HG02981 (cell line): ENCODE data around the gene C9orf78.
A peak's percentile ranks its signal among the peaks of the same experiment; 100 is the strongest.
"Not testable (repeated sequence)": the region's sequence is repeated elsewhere in the genome, so short reads cannot be mapped to it uniquely, and the experiment has no call there.

Source experiments
- ATAC-seq: cut with Tn5 transposase; IDR thresholded peaks from one replicate; pipeline ENCODE4 v1.9.1; 2021; ENCODE audit warnings: mild to moderate bottlenecking, moderate library complexity; ENCODE audit not compliant: unreplicated experiment

Gene C9orf78

GRCh38 chr9:129813661-129814060 lies 21.4 kb downstream of the C9orf78 start:
- no peak for ATAC-seq

DNA sequence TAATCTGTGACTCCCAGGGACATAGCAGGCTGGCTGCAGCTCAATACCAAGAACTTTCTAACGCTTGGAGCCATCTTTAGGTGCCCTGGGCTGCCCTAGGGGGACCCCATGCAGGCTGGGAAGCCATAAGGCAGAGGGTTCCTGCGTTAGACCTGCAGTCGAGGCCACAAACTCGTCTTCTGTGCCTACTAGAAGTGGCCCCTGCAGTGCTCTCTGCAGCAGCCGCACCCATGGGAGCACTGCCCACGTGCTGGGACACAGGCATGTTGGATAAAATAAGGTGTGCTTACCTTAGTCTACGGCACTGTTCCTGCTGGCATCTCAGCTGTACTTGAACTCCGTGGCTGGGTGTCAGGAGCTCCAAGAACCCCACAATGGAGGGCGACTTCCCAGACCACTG lies 22.7 kb downstream of the C9orf78 start:
- ATAC-seq: no peak

- no peak for ATAC-seq
Measured at GRCh38 chr9:129811967-129812363, 23.1 kb downstream of the C9orf78 start.

- ATAC-seq: no peak
Measured at GRCh38 chr9:129810788-129811187, 24.3 kb downstream of the C9orf78 start.

GRCh38 chr9:129810116-129810515 lies 25.0 kb downstream of the C9orf78 start:
- no peak for ATAC-seq

GRCh38 chr9:129809346-129809745 lies 25.7 kb downstream of the C9orf78 start:
- ATAC-seq: no peak

DNA sequence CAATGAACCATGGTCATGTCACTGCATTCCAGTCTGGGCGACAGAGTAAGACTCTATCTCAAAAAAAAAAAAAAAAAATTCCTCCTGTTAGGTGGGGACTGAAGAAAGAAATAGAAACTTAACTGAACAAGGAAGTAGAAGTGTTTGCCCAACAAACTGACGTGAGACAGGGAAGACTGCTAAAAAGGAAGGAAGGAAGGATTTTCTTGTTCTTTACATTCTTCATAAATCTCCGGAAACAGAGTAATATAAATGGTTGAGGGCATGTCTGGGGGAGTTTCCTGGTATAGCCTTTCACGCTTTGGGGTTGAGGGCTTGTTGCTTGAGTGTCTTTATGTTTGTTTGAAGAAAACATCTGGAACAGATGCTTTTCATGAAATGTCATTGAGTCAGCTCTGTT lies 29.0 kb downstream of the C9orf78 start:
- no peak for ATAC-seq

DNA sequence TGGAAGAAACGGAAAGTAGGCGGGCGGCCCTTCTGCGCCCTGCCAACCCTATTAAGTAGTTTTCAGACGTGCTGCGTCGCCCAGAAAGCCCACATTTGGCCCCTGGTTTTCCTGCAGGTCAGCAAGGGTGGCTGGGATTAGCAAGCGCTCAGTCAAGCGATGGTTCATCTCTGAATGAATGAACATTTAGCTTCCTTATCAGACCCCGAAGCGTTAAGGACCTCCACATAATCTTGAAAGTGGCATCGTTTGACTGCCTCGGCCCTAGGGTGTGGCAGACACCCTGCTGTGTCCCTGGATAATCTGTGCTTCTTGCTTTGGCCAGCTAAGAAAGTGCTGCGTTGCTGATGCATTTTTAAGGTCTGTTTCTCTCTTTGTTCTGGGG lies 31.4 kb downstream of the C9orf78 start:
- ATAC-seq: no peak

DNA sequence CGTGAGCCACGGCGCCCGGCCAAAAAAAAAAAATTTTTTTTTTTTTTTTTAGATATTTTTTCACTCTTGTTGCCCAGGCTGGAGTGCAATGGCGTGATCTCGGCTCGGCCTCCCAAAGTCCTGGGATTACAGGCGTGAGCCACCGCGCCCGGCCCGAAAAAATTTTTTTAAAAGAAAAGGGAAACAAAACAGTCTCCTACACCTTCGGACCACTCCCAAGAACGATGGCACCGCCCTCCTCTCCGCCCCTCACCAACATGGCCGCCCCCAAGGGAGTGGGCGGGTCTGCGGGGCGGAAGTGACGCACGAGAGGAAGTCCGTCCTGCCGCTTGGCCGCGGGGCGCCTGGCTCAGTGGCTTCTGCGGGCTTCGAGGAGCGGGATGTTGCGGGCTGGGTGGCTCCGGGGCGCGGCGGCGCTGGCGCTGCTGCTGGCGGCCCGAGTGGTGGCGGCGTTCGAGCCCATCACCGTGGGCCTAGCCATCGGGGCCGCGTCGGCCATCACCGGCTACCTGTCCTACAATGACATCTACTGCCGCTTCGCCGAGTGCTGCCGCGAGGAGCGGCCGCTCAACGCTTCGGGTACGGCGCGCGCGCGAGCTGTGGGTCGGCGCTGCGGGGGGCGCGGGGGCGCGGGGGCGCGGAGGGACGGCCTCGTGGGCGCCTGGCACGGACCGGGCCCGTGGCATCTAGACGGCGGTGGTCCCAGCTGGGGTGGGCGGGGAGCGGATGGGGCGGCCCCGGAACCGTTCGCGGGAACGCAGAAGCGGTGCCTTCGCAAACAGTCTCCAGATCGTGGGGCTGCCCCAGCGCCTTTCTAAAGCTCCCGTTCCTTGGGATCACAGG lies 32.0 kb downstream of the C9orf78 start, which contains the start of gene TOR1B:
Gene TOR1B (plus strand): TSS at position 352 of the 843 bp plus-strand sequence. CDS start 29 bp downstream, at position 381.
- peak; percentile 93 for ATAC-seq

GRCh38 chr9:129801504-129801903 lies 33.6 kb downstream of the C9orf78 start:
- ATAC-seq: no peak

- no peak for ATAC-seq
Measured at GRCh38 chr9:129798973-129799372, 36.1 kb downstream of the C9orf78 start.

DNA sequence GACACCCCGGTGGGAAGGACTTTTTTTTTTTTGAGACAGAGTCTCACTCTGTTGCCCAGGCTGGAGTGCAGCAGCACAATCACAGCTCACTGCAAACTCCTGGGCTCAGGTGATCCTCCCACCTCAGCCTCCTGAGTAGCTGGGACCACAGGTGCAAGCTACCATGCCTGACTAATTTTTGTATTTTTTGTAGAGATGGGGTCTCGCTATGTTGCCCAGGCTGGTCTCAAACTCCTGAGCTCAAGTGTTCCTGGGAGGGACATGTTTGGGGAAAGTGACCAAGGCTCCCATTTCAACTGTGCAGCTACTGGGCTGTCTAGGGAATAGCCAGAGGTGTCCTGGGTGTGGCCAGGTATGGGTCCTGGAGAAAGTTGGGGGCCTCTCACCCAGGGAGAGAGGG lies 39.0 kb downstream of the C9orf78 start:
- not testable (repeated sequence) for ATAC-seq

- ATAC-seq: no peak
Measured at GRCh38 chr9:129794549-129794948, 40.5 kb downstream of the C9orf78 start.

DNA sequence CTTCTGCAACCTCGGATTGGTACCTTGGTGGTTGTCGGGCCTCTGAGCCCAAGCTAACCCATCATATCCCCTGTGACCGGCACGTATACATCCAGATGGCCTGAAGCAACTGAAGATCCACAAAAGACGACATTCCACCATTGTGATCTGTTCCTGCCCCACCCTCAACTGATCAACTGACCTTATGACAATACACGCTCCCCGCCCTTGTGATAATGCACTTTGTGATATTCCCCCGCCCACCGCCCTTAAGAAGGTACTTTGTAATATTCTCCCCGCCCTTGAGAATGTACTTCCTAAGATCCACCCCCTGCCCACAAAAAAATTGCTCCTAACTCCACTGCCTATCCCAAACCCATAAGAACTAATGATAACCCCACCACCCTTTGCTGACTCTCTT lies 48.6 kb downstream of the C9orf78 start:
- no peak for ATAC-seq

GRCh38 chr9:129785866-129786265 lies 49.2 kb downstream of the C9orf78 start:
- no peak for ATAC-seq

GRCh38 chr9:129784970-129785369 lies 50.1 kb downstream of the C9orf78 start:
- ATAC-seq: not testable (repeated sequence)

DNA sequence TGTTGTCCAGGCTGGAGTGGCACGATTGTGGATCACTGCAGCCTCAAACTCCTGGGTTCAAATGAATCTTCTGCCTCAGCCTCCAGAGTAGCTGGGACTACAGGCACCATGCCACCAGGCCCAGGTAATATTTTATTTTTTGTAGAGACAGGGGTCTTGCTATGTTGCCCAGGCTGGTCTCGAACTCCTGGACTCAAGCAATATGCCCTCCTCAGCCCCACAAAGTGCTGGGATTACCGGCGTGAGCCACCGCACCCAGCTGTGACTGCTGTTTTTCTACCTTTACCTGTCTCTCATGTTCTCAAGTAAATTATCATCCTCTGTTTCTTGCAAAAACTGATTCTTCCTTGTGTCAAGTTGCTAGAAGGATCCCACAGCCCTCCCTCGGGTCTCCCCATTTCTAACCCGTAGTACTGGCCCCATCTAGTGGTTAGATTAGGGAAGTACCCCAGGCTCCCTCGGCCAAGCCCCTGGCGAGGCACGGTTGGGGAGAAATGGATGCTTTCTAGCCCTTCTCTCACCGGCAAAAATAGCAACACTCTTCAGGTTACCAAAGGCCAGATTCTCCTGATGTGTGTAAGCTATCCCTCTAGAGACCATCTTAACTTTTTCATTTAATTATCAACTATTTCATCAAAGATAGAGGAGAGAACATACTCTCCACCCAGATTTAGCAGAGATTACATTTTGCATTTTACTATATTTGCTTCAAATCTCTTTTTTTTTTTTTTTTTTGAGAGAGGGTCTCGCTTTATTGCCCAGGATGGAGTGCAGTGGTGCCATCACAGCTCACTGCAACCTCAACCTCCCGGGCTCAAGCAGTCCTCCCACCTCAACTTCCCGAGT lies 51.3 kb downstream of the C9orf78 start:
- no peak for ATAC-seq

GRCh38 chr9:129781981-129782380 lies 53.1 kb downstream of the C9orf78 start:
- no peak for ATAC-seq

DNA sequence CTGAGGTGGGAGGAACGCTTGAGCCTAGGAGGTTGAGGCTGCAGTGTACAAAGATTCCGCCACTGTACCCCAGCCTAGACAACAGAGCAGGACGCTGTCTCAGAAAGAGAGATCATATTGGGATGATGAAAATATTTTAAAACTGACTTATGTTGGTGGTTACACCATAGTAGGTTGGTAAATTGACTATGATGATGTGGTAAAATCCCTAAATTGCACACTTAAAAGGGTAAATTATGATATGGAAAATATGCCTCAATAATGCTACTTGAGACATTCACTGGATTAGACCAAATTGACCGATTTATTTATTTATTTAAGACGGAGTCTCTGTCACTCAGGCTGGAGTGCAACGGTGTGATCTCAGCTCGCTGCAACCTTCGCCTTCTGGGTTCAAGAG lies 53.9 kb downstream of the C9orf78 start:
- no peak for ATAC-seq

DNA sequence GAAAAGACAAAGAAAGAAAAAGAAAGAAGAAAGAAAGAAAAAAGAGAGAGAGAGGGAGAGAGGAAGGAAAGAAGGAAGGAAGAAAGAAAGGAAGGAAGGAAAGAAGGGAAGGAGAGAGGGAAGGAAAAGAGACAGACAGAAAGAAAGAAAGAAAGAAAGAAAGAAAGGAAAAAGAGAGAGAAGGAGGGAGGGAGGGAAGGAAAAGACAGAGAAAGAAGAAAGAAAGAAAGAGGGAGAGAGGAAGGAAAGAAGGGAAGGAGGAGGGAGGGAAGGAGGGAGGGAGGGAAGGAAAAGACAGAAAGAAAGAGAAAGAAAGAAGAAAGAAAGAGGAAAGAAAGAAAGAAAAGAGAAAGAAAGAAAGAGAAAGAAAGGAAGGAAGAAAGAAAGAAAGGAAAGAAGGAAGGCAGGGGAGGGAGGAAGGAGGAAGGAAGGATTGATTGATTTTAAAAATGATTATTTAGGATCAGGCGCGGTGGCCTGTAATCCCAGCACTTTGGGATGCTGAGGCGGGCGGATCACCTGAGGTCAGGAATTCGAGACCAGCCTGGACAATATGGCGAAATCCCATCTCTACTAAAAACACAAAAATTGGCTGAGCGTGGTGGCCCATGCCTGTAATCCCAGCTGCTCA lies 55.4 kb downstream of the C9orf78 start:
- ATAC-seq: no peak

DNA sequence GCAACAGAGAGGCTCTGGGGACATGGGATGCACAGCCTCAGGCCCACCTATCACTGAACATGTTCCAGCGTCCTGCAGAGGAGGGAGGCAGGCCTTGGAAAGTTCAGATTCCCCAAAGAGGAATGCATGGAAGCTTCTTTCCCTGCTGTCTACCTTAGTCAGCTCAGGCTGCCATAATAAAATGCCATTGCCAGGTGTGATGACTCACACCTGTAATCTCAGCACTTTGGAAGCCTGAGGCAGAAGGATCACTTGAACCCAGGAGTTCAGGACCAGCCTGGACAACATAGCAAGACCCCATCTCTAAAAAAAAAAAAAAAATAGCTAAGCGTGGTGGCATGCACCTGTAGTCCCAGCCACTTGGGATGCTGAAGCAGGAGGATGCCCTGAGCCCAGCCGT lies 56.6 kb downstream of the C9orf78 start:
- no peak for ATAC-seq

DNA sequence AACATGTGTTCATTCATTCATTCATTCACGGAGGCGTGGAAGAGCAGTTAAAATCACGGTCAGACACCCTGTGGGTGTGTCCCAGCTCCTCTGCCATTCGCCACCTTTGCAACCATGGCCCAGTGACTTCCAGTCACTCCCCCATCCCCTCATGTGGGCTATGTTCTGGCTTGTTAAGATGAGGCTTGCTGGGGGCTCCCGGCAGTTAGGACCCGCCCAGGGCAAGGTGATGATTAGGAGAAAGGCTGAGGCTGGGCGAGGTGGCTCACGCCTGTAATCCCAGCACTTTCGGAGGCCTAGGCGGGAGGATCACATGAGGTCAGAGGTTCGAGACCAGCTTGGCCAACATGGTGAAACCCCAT lies 57.3 kb downstream of the C9orf78 start:
- ATAC-seq: no peak
